Measurements from ENCODE around the gene FAM229A.
A peak's percentile ranks its signal among the peaks of the same experiment; 100 is the strongest.
"Not testable (repeated sequence)": the region's sequence is repeated elsewhere in the genome, so short reads cannot be mapped to it uniquely, and the experiment has no call there.

FAM229A gene, protein sequence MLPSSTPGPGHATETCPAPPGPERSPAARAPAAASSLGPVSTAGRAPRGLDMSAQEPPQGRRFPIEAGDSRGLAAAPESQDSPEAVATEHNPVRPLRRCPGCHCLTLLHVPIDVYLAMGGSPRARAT

GRCh38 chr1:32362474-32363313 lies at the start of gene FAM229A, which contains the start of gene TSSK3:
TSS of gene FAM229A (minus strand) at chr1:32362485. CDS start at chr1:32362091, 394 bp downstream.
TSS of gene TSSK3 (plus strand) at chr1:32362539. CDS start at chr1:32362702, 163 bp downstream.
- no peak for DNase-seq

- no peak for DNase-seq
Observed at GRCh38 chr1:32411261-32411660, 49.0 kb upstream of the FAM229A start.

GRCh38 chr1:32406629-32407111 lies 44.4 kb upstream of the FAM229A start:
- DNase-seq = no peak

- no peak for DNase-seq
Observed at GRCh38 chr1:32405672-32406467, 43.6 kb upstream of the FAM229A start.

DNA sequence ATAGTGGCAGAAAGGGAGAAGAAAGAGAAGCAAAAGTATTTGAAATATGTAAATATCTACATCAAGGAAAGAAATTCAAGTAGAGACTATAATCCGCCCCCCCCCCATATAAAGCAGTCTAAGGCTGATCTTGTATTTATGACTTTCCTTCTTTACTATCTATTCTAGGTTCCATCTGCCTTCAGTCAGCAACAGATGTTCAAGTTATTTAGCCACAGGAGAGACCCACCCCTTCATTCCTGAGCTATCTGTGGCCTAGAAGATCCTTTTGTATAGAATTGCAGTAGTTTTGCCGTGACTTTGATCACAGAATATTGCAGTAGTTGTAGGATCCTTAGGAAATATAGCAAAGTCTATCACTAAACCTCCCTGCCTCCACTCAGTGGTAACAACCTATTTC lies 42.7 kb upstream of the FAM229A start:
- no peak for DNase-seq

- peak; percentile 18 to 34 for DNase-seq
Observed at GRCh38 chr1:32400876-32401631, 38.8 kb upstream of the FAM229A start.

DNA sequence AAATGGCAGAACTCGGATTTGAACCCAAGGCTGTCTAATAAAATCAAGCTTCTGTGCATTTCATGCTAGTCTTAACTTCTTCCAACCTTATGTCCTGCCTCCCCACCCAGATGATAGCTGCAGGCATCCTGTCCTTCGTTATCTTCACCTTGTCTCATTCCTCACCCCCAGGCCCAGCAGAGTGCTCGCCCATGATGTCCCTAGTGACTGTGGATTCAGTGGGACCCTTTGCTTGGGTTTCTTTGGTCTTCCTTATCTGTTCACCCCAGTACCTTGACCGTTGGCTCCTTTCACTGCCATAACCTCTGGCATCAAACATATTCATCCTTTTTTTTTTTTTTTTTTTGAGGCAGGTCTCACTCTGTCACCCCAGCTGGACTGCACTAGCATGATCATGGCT lies 37.6 kb upstream of the FAM229A start:
- no peak for DNase-seq

DNA sequence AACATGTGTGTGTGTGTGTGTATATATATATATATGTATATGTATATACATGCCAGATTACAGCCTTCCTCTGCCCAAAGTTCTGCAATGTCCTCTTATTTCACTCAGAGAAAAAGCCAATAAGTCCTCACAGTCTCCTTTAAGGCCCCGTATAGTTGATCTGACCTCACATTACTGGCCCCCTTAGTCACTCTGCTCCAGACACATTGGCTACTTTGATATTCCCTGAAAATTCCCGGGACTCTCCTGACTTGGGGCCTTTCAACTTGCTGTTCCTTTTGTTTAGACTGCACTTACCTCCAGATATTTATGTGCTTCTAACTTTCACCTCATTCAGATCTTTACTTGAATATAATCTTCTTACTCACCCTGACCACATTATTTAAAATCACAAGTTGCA lies 36.1 kb upstream of the FAM229A start:
- no peak for DNase-seq

- DNase-seq = not testable (repeated sequence)
Observed at GRCh38 chr1:32396524-32396923, 34.2 kb upstream of the FAM229A start.

- DNase-seq = no peak
Observed at GRCh38 chr1:32394890-32395432, 32.7 kb upstream of the FAM229A start.

GRCh38 chr1:32394141-32394889 lies 32.0 kb upstream of the FAM229A start, which contains the start of gene BSDC1:
TSS of gene BSDC1 (minus strand) at chr1:32394441. CDS start at chr1:32394414, 27 bp downstream.
- DNase-seq = peak; percentile 98 to 99

- DNase-seq = no peak
Observed at GRCh38 chr1:32393832-32394140, 31.5 kb upstream of the FAM229A start.

- no peak for DNase-seq
Observed at GRCh38 chr1:32393136-32393535, 30.9 kb upstream of the FAM229A start.

- peak; percentile 5 to 12 for DNase-seq
Observed at GRCh38 chr1:32392325-32392724, 30.0 kb upstream of the FAM229A start.

- DNase-seq = peak; percentile 6 to 17
Observed at GRCh38 chr1:32390904-32391870, 28.9 kb upstream of the FAM229A start.

DNA sequence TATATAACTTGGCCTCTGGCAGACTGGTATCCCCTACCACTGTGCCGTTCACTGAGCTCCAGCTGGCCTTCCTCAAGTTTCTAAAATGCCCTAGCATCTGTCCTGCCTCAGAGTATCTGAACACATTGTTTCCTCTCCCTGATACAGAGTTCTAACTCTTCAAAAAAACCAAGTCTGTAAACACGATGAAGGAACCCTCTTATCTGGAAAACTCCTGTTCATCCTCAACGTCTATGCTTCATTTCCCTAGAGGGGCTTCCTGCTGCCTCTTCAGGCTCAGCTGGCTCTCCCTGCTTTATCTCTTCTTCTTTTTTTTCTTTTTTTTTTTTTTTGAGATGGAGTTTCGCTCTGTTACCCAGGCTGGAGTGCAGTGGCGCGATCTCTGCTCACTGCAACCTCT lies 26.4 kb upstream of the FAM229A start:
- no peak for DNase-seq

DNA sequence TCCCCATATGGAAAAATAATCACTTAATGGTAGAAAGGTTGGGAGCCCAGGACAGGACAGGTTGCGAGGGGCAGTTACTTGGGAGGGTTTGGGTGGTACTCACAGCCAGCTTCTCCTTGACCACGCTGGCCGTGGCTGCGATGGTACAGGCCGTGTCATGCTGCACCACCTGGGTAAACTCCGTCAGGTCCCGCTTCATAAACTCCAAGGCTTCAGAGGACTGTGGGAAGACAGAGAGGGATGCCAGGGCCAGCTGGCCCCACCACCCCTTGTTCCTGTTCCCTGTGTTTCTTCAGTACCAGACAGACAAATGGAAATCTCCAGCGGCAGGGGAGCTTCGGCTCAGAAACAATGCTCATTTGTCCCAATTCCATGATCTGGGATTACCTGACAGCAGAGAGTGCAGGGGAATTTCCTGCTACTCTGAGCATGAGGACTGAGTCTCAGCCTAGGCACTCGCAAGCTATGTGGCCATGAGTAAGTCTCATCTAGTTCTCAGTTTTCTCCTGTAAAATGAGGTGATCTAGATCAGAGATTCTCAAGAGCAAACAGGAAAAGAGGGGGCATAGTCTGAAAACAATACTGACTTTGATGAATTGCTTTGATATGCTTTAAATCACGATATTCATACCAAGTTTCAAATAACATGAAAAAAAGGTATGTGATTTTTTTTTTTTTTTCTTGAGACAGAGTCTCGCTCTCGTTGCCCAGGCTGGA lies 24.5 kb upstream of the FAM229A start:
- no peak for DNase-seq

- DNase-seq = no peak
Observed at GRCh38 chr1:32380057-32380456, 17.8 kb upstream of the FAM229A start.

DNA sequence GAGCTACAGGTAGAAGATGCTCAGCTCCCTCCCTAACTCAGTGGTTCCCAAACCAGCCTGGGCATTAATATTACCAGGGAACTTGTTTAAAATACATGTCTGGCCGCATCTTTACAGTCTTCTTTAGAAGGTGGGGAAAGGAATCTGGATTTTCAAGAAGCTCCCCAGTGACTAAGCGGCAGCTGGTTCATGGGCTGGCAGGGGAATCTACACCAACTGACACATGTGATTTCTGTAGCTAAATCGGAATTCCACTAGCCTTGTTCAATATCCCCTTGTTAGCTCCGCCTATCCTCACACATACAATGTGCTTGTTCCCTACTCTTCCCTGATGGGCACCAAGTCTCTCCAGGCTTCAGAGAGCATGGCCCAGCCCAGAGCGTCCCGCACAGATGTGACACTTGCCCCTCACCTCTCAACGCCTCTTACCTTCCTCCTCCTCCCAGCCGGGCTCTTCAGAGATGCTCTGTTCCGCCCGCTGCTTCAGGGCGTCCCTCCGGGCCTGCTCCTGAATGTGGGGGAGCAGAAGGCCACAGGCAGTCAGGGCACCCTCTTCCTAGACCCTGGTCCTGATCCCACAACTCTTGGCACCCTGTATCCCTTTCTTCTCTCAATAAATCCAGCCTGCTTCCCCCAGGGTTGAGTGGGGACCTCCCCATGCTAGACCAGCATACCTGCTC lies 15.4 kb upstream of the FAM229A start:
- no peak for DNase-seq

Measured in AML-193 (cell line).